GM10266 (cell line): ENCODE results near the gene GLCE.

Source experiments
- DNase-seq: peaks from one replicate; pipeline ENCODE4 v3.0.0; 2012; ENCODE audit errors: extremely low spot score
- TF ChIP-seq, protein P1 (sequence below): IDR thresholded peaks from 2 replicates; pipeline ENCODE4 v1.5.1; 2012; ENCODE audit warnings: mild to moderate bottlenecking, low read depth; ENCODE audit not compliant: control insufficient read depth, insufficient read depth; ENCODE audit errors: missing control alignments

The GLCE gene

DNA sequence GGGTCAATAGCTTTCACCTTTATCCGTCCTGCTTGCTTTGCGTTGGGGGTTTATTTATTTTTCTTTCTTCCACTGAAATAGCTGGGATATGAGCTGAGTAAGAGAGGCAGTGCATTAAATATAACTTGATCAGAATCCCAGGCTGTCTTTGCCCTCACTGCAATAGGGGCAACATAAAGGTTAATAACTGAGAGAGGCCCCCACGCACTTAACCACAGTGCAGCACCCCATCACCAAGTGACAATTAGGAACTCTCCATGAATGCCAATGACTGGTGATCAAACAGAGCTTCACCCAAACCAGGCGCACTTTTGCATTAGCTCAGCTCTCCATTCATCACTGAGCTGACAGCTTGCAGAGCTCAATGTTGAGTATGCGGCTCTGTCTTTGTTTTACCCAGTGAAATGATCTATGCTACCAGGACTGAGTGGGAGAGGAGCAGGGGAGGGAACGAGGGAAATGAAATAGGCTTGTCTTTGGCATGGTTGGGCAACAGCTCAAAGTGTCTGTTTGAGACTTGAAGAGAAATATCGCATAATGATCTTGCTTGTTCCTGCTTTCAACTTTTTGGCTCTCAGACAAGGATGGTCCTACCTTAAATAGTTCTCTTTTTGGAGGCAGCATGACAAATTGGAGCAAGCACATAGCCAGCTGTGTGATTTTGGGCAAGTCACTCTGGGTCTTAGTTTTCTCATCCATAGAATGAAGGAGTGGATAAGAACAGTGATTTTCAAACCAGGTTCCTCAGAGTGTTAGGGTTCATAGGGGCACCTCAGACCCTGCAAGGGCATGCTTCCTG lies 14.5 kb upstream of the GLCE start:
- TF ChIP-seq, protein P1, sequence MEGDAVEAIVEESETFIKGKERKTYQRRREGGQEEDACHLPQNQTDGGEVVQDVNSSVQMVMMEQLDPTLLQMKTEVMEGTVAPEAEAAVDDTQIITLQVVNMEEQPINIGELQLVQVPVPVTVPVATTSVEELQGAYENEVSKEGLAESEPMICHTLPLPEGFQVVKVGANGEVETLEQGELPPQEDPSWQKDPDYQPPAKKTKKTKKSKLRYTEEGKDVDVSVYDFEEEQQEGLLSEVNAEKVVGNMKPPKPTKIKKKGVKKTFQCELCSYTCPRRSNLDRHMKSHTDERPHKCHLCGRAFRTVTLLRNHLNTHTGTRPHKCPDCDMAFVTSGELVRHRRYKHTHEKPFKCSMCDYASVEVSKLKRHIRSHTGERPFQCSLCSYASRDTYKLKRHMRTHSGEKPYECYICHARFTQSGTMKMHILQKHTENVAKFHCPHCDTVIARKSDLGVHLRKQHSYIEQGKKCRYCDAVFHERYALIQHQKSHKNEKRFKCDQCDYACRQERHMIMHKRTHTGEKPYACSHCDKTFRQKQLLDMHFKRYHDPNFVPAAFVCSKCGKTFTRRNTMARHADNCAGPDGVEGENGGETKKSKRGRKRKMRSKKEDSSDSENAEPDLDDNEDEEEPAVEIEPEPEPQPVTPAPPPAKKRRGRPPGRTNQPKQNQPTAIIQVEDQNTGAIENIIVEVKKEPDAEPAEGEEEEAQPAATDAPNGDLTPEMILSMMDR = no peak
- DNase-seq = no peak

DNA sequence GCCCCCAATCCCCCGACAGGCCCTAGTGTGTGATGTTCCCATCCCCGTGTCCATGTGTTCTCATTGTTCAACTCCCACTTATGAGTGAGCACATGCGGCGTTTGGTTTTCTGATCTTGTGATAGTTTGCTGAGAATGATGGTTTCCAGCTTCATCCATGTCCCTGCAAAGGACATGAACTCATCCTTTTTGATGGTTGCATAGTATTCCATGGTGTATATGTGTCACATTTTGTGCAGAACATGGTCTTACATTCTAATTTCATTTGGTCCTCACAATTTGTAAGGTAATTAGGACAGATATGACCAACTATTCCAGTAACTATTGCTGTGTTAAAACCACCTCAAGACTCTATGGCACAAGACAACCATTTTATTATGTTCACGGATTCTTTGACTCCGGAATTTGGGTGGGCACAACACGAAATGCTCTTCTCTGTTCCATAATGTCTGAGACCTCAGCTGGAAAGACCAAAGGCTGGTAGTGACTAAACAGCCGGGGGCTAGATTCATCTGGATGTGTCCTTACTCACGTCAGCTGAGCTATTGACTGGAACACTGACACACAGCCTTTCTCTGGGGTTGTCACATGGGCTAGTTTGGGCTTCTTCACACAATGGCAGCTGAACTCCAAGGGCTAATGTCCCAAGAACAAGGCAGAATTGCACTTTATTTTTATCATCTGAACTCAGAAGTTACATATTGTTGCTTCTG lies 13.6 kb upstream of the GLCE start:
- TF ChIP-seq, protein P1 = no peak

DNA sequence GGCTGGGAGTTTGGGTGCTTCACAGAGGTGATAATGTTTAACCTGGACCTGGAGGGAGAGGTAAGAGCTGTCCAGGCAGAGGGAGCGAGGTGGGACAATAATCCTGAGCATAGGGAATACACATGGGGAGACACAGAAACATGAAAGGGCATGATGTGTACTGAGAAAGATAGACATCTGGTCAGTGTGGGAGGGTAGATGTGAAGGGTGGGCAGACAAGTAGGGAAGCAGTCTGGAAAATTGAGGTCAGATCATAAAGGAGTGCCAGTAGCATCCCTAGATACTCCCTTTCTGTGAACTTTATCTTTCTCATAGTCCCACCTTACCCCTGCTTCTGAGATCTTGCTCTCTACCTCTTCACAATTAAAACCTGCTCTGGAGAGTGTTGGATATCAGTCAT lies 12.0 kb upstream of the GLCE start:
- DNase-seq = no peak
- TF ChIP-seq, protein P1 = no peak

More for the DNA sequence above, 13.6 kb upstream of the GLCE start:
- no peak for DNase-seq

DNA sequence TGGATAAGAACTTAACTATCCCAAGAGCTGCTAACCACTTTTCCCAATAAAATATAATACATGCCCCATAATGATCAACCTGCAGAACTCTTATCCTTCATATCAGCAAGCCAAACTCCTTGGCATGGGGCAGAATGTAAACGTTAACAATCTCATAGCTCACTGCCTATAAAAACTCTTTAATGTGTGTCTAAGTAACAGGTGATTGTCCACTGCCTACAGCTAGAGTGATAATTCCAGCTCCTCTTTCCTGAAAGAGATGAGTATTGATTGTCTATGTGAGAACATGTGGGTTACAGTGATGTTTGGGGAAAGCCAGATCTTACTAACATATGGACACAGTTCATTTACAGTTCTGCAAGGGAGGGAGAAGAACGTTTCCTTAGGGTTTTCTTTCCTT lies 11.3 kb upstream of the GLCE start:
- DNase-seq = no peak
- TF ChIP-seq, protein P1 = no peak

DNA sequence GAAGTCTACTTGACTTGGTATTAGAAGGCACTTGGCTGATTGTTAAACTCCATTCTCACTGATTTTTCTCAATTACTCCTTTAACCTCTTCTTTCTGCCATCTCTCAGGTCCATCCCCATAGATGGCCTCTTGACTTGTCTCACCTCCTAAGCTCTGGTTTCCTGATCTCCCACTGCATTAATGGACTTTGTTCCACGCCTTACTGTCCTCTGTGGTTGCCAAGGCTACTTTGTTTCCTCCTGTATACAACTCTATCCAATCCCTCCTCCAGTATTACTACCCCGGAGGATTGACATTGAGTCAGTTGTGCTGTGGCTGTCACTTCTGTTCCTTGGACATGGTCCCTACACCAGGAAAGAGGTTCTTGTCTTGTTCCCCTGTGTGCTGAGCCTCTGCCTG lies 10.6 kb upstream of the GLCE start:
- DNase-seq = no peak
- TF ChIP-seq, protein P1 = no peak

DNA sequence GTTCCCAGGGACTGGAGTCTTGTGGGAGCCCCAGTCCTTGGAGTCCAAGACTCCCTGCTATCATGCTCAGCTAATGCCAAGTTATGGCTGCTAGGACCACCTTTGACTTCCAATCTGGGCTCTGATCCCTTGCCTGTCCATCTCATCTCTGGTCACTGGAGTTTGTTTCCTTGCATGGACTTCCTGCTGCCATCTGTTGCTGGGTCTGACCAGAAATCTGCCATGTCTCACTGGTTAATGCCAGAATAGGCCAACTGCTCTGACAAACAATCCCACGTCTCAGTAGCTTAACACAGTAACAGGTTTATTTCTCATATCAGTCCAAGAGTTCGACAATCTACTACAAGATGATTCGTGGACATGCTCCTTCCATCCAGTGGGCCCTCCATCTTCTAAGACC lies 10.1 kb upstream of the GLCE start:
- no peak for DNase-seq
- TF ChIP-seq, protein P1 = no peak

DNA sequence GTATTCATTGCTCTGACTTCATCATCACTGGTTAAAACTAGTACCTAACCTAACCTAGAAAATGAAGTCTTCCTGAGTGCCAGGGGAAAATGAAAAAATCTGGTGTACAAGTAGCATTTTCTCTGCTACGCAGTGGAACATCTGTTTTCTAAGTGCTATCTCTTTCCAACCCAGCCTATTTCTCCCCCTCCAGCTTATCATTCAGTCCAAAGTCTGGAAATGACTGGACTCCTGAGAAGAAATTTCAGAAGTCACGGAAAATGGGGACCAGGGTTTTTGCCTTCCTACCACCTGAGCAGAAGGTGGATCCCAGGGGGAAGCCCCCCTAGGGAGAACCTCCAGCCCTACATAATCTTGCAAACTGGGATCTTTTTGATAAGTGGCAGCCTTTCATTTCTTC lies 9.6 kb upstream of the GLCE start:
- DNase-seq = no peak

More for the DNA sequence above, 9.6 kb upstream of the GLCE start:
- TF ChIP-seq, protein P1 = no peak
